Measurements from ENCODE around the gene USP21.

GRCh38 chr1:161164901-161165610 lies 5.8 kb downstream of the USP21 start:
- TF ChIP-seq POLR2A (IDR thresholded peaks at IDR 0.05; ENCODE audit: low read length) (no peak), GATA1 (IDR thresholded peaks at IDR 0.05; ENCODE audit: low read depth, low read length) (no peak)

Data from erythroblast (primary cell).